ENCODE data around the gene SBK3.

Gene SBK3, protein sequence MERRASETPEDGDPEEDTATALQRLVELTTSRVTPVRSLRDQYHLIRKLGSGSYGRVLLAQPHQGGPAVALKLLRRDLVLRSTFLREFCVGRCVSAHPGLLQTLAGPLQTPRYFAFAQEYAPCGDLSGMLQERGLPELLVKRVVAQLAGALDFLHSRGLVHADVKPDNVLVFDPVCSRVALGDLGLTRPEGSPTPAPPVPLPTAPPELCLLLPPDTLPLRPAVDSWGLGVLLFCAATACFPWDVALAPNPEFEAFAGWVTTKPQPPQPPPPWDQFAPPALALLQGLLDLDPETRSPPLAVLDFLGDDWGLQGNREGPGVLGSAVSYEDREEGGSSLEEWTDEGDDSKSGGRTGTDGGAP

GRCh38 chr19:55545443-55545842 lies at the start of gene SBK3:
Gene SBK3, minus strand, starts transcription at chr19:55545543. Its CDS starts 0 bp downstream, at chr19:55545543.
- TF ChIP-seq GATA2 (IDR thresholded peaks at IDR 0.05; ENCODE audit: low read depth, low read length) (no peak), GATA3 (IDR thresholded peaks at IDR 0.05; ENCODE audit: low read depth, low read length) (no peak)

DNA sequence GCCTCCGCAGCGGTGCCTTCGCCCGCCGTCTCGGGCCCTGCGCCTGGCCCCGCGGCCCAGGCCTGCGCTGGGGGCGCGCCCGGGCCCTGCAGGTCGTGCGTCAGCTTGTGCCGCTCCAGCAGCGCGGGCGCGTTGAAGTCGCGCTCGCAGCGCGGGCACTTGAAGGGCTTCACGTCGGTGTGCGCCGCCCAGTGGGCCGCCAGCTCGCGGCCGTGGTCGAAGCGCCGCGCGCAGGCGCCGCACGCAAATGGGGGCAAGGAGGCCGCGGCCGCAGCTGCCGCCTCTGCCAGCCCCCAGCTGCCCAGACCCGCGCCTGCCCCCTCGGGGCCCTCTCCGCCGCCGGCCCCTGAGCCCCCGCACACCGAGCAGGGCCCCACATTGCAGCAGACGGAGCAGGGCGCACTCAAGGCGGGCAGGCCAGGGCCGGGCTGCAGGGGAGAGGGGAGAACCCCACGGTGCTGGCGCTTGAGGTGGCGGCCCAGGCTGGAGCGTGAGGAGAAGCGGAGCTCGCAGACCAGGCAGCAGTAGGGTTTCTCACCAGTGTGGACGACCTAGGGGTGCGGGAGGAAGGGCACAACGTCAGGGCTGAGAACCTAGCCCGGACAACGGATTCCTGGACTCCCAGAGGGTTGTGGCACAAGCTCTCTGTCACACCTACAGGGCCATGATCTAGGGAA lies 47.9 kb upstream of the SBK3 start:
- TF ChIP-seq GATA3 (IDR thresholded peaks at IDR 0.05; ENCODE audit: low read depth, low read length) (no peak), GATA2 (IDR thresholded peaks at IDR 0.05; ENCODE audit: low read depth, low read length) (no peak)

DNA sequence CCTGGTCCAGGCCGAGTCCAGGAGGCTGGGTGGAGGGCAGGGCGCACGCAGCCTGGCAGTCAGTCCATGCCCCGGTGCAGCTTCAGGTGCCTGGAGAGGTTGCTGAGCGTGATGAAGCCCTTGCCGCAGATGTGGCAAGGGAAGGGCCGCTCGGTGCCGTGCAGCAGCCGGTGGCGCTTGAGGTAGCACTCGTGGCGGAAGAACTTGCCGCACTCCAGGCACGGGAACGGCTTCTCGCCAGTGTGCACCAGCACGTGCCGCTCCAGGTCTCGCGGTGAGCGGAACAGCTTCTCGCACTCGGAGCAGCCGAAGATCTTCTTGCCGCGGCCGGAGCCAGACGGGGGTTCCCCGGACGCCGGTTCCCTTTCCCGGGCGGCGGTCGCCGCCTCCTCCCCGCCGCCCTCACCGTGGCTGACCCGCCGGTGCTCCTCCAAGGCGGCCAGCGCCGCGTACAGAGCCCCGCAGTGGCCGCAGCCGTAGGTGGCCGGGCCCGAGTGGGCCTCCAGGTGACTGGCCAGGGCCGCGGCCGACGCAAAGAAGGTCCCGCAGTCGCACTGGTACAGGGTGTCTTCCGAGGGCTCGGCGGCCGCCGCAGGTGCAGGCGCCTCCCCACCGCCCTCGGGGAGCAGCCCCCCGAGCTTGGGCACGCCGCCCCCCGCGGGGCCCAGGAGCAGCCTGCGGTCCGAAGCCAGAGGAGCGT lies 47.2 kb upstream of the SBK3 start:
- TF ChIP-seq GATA3 (IDR thresholded peaks at IDR 0.05; ENCODE audit: low read depth, low read length) (no peak), GATA2 (IDR thresholded peaks at IDR 0.05; ENCODE audit: low read depth, low read length) (no peak)

DNA sequence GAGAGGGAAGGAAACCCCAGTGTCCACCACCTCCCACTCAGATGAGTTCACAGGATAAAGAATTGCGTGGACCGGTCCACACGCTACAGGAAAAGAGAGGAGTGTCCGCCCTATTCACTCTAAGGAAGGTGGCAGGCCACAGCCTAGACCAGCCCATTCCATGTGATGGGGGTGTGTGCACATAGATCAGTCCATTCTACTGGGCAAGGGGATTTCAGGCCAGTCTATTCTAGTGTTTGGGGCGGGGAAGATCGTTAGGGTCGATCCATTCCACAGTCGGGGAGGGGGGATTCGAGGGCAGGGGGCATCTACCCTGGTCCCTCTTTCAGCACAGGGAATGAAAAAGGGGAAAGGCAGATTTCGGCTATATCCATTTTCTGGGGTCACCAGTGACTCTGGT lies 46.2 kb upstream of the SBK3 start:
- TF ChIP-seq GATA2 (IDR thresholded peaks at IDR 0.05; ENCODE audit: low read depth, low read length) = no peak
- TF ChIP-seq GATA3 (IDR thresholded peaks at IDR 0.05; ENCODE audit: low read depth, low read length) = no peak

- TF ChIP-seq GATA3 (IDR thresholded peaks at IDR 0.05; ENCODE audit: low read depth, low read length) (no peak), GATA2 (IDR thresholded peaks at IDR 0.05; ENCODE audit: low read depth, low read length) (no peak)
Observed at GRCh38 chr19:55590617-55591016, 45.3 kb upstream of the SBK3 start.

GRCh38 chr19:55590109-55590508 lies 44.8 kb upstream of the SBK3 start:
- TF ChIP-seq GATA2 (IDR thresholded peaks at IDR 0.05; ENCODE audit: low read depth, low read length) (no peak), GATA3 (IDR thresholded peaks at IDR 0.05; ENCODE audit: low read depth, low read length) (no peak)

GRCh38 chr19:55588738-55589137 lies 43.4 kb upstream of the SBK3 start:
- TF ChIP-seq GATA2 (IDR thresholded peaks at IDR 0.05; ENCODE audit: low read depth, low read length) (no peak), GATA3 (IDR thresholded peaks at IDR 0.05; ENCODE audit: low read depth, low read length) (no peak)

GRCh38 chr19:55586976-55587668 lies 41.8 kb upstream of the SBK3 start:
- no peak for TF ChIP-seq GATA2 (IDR thresholded peaks at IDR 0.05; ENCODE audit: low read depth, low read length)

DNA sequence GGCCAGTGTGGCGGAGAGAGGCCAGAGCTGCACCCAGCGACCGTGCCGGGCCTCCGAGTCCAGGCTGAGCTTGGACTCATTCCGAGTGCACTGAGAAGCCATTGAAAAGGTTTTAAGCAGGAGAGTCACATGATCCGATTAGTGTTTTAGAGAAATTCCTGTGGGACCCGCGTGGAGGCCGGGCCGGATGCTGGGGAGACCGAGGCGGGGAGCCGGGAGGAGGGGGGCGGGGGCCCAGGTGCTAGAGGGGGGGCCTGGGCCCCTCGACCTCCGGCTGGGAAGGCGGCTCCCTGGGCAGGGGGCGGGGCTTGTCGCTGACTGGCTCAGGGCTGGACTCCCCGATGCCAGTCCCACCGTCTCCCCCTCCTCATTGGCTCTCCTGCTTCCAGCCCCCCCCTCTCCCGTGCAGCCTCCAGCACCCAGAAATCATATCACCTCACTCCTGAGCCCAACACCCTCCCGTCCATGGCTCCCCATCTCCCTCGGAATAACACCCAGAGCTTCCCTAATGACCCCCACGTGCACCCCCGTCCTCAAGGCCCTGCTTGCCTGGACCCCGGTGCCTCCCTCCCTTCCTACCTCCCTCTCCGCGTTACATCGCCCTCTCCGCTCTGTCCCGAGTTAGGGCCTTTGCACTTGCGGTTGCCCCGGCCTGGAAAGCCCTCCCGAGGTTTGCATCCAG lies 40.5 kb upstream of the SBK3 start:
- TF ChIP-seq GATA3 (IDR thresholded peaks at IDR 0.05; ENCODE audit: low read depth, low read length) = no peak
- no peak for TF ChIP-seq GATA2 (IDR thresholded peaks at IDR 0.05; ENCODE audit: low read depth, low read length)

- TF ChIP-seq GATA3 (IDR thresholded peaks at IDR 0.05; ENCODE audit: low read depth, low read length) (no peak), GATA2 (IDR thresholded peaks at IDR 0.05; ENCODE audit: low read depth, low read length) (no peak)
Observed at GRCh38 chr19:55584871-55585270, 39.5 kb upstream of the SBK3 start.

- TF ChIP-seq GATA2 (IDR thresholded peaks at IDR 0.05; ENCODE audit: low read depth, low read length) = no peak
- no peak for TF ChIP-seq GATA3 (IDR thresholded peaks at IDR 0.05; ENCODE audit: low read depth, low read length)
Observed at GRCh38 chr19:55581823-55582223, 36.5 kb upstream of the SBK3 start.

DNA sequence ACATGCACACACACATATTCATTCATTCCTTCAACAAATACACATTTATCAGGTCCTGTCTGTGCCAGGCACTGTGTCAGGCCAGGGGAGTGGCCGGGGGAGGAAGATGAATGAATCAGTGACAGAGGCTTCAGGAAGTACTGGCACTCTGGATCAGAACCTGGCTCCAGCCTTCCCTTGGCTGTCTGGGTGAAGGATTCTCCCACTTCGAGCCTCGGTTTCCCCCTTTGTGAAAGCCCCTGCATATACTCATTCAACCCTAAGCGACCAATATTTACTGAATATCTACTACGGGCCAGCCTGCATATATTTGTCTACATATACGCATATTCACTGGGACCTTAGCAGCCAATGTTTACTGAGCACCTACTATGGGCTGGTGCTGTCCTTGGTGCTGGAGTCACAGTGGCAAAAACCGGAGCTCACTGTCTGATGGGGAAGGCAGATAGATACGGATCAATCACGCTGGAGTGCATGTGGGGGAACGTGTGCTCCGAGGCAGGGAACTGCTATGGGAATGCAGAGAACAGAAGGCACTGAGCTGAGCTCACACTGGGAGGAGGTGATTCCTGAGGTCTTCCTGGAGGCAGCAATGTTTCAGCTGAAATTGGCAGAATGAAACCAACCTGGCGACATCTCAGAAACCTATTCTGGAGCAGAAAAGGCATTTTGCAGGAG lies 35.9 kb upstream of the SBK3 start:
- no peak for TF ChIP-seq GATA2 (IDR thresholded peaks at IDR 0.05; ENCODE audit: low read depth, low read length)
- no peak for TF ChIP-seq GATA3 (IDR thresholded peaks at IDR 0.05; ENCODE audit: low read depth, low read length)

- TF ChIP-seq GATA2 (IDR thresholded peaks at IDR 0.05; ENCODE audit: low read depth, low read length) (no peak), GATA3 (IDR thresholded peaks at IDR 0.05; ENCODE audit: low read depth, low read length) (no peak)
Observed at GRCh38 chr19:55580628-55581144, 35.3 kb upstream of the SBK3 start, which contains the start of gene ZNF579. Gene ZNF579, minus strand, starts transcription at chr19:55580848. Its CDS starts 1,209 bp downstream, at chr19:55579639.
